HepG2 (cell line): Measurements from ENCODE around the gene CPEB3. TPM values are rescaled to one million over a fixed set of nuclear protein-coding genes. Genes with fewer than 3 reads are reported as not detected.

ENCODE experiments used
- ATAC-seq: fragments of 200-7000 bp; cut with Tn5 transposase; 3 replicates; pipeline ENCODE4 v1.9.1; 2020; ENCODE audit warnings: mild to moderate bottlenecking, moderate library complexity
- BruUV-seq: library from RNA; stranded (reverse); fragments of 400-500 nt; replicated peaks from 2 replicates; lab custom pipeline; 2021; lab: Mats Ljungman, UMichigan
- CTCF ChIA-PET: fragments of 300-600 bp; formaldehyde crosslinking; extraction: SDS; loops from one replicate; lab custom pipeline; 2021; ENCODE audit warnings: low total read pairs, inconsistent platforms, low intra/inter-chr PET ratio; lab: Yijun Ruan, JAX
- POLR2A ChIA-PET: fragments of 350-600 bp; sonication (Branson Sonifier 250); formaldehyde crosslinking; loops from one replicate; lab custom pipeline; 2020; ENCODE audit warnings: antibody characterized with exemption, inconsistent platforms; lab: Yijun Ruan, JAX
- DNase-seq: peaks from one replicate; pipeline ENCODE4 v3.0.0-alpha.2; 2015; ENCODE audit warnings: low spot score
- FAIRE-seq: peaks from 3 replicates; lab custom pipeline; 2011; peaks lifted over from hg19 to GRCh38; lab: Jason Lieb, UNC
- H2AFZ ChIP-seq: one replicate; pipeline ENCODE4 v1.6.1; 2011; ENCODE audit warnings: low read length, inconsistent platforms
- H3K27ac ChIP-seq: fragments of 300-600 bp; 3 replicates; pipeline ENCODE4 v1.8.0; 2011; ENCODE audit warnings: mixed run types, mild to moderate bottlenecking, mixed read lengths, low read length, inconsistent platforms; ENCODE audit not compliant: insufficient read depth; ENCODE audit errors: extremely low read length
- H3K27me3 ChIP-seq, 2 experiments: fragments of 200-600 bp in 1 of 2; 2 replicates in 1 of 2; 3 replicates in 1 of 2; pipeline versions ENCODE4 v1.6.0 to v1.8.0; 2011; ENCODE audit warnings: low read length in 2 of 2, mild to moderate bottlenecking in 2 of 2, moderate library complexity in 2 of 2, inconsistent platforms in 1 of 2; ENCODE audit not compliant: insufficient read depth in 2 of 2, control insufficient read depth in 1 of 2
- H3K36me3 ChIP-seq, 2 experiments: fragments of 200-600 bp in 1 of 2; replicated peaks in 1 of 2; 2 replicates in 1 of 2; 3 replicates in 1 of 2; pipeline versions ENCODE4 v1.5.1 to v1.8.0; 2011; ENCODE audit warnings: low read length in 2 of 2, inconsistent platforms in 1 of 2; ENCODE audit not compliant: insufficient read depth in 2 of 2, control insufficient read depth in 1 of 2
- H3K4me1 ChIP-seq: 2 replicates; pipeline ENCODE4 v1.5.1; 2012; ENCODE audit warnings: low read length, inconsistent platforms; ENCODE audit not compliant: insufficient read depth
- H3K4me2 ChIP-seq: 2 replicates; pipeline ENCODE4 v1.6.0; 2011; ENCODE audit warnings: low read depth, low read length, inconsistent platforms
- H3K4me3 ChIP-seq, 3 experiments: fragments of 200-600 bp in 1 of 3; sonication (generic), shearing (Covaris generic) in 1 of 3; replicated peaks in 1 of 3; 2 replicates each; pipeline ENCODE4 v1.5.1; 2011 to 2016; ENCODE audit warnings: low read length in 3 of 3, inconsistent platforms in 2 of 3, low read depth in 2 of 3, mild to moderate bottlenecking in 2 of 3, control low read depth in 1 of 3, mixed read lengths in 1 of 3; ENCODE audit not compliant: insufficient read depth in 1 of 3
- H3K79me2 ChIP-seq: one replicate; pipeline ENCODE4 v1.6.1; 2011; ENCODE audit warnings: low read length, inconsistent platforms; ENCODE audit not compliant: insufficient read depth
- H3K9ac ChIP-seq: 2 replicates; pipeline ENCODE4 v1.6.0; 2011; ENCODE audit warnings: mild to moderate bottlenecking, low read depth, low read length, inconsistent platforms; ENCODE audit not compliant: insufficient read depth
- H3K9me3 ChIP-seq: 2 replicates; pipeline ENCODE4 v1.5.1; 2012; ENCODE audit warnings: mild to moderate bottlenecking, low read length
- H4K20me1 ChIP-seq: 2 replicates; pipeline ENCODE4 v1.6.0; 2011; ENCODE audit warnings: inconsistent platforms, mild to moderate bottlenecking, low read length, moderate library complexity; ENCODE audit not compliant: insufficient read depth
- CENPBD1 ChIP-seq: sonication (generic); formaldehyde crosslinking; IDR thresholded peaks from 2 replicates; pipeline ENCODE4 v1.8.0; 2022; ENCODE audit warnings: missing genetic modification reagents, low read depth, mild to moderate bottlenecking, borderline replicate concordance
- CREB3 ChIP-seq: sonication (generic); formaldehyde crosslinking; IDR thresholded peaks from 2 replicates; pipeline ENCODE4 v1.5.0; 2020; ENCODE audit warnings: missing genetic modification reagents
- GATAD1 ChIP-seq: IDR thresholded peaks from 2 replicates; pipeline ENCODE4 v1.6.1; 2016; ENCODE audit warnings: missing genetic modification reagents, missing compliant biosample characterization
- HIC2 ChIP-seq: sonication (generic); formaldehyde crosslinking; IDR thresholded peaks from 2 replicates; pipeline ENCODE4 v1.9.0; 2022; ENCODE audit warnings: low read depth, missing genetic modification reagents
- TRAFD1 ChIP-seq: sonication (generic); formaldehyde crosslinking; IDR thresholded peaks from 2 replicates; pipeline ENCODE4 v1.5.1; 2020; ENCODE audit warnings: missing genetic modification reagents, mild to moderate bottlenecking, borderline replicate concordance
- ZNF609 ChIP-seq: sonication (generic); formaldehyde crosslinking; IDR thresholded peaks from 2 replicates; pipeline ENCODE4 v1.4.0; 2020; ENCODE audit warnings: mild to moderate bottlenecking, missing genetic modification reagents, borderline replicate concordance
- ZNF792 ChIP-seq: IDR thresholded peaks from 2 replicates; pipeline ENCODE4 v1.6.1; 2016
- WGBS: methylation state at CpG from one replicate; pipeline ENCODE4 v1.1.6; 2017; ENCODE audit warnings: low lambda C conversion rate; 5-methylcytosine and 5-hydroxymethylcytosine counted together
- in situ Hi-C: cut with HindIII; loops from 2 replicates; pipeline ENCODE4 v1.10.0; 2017; ENCODE audit warnings: low pct_unique_long_range_greater_than_20kb; ENCODE audit not compliant: extremely low pct_ligation_motif_present
- intact Hi-C: fragments of 100-400 bp; cut with micrococcal nuclease; formaldehyde crosslinking; loops from one replicate; pipeline ENCODE4 v1.10.0; 2022; ENCODE audit not compliant: unreplicated experiment
- polyA plus RNA-seq, 8 experiments: library from polyadenylated mRNA; depleted of rRNA in 3 of 8; stranded (reverse) in 7 of 8; unstranded in 1 of 8; fragments of >200 nt; fragmentation: Illumina TruSeq in 4 of 8; extraction: Trizol in 4 of 8; gene quantifications; 2 replicates each; pipeline versions ENCODE4 v1.2.1 to v1.2.3, GENCODE V29; 2011 to 2016; ENCODE audit warnings: low read depth in 4 of 8, missing spikeins in 1 of 8, mixed read lengths in 1 of 8; ENCODE audit not compliant: insufficient read depth in 1 of 8
- total RNA-seq, 5 experiments: library from RNA; depleted of rRNA; stranded (reverse); fragments of >200 nt; fragmentation: Illumina TruSeq; extraction: Trizol; gene quantifications; 2 replicates each; pipeline ENCODE4 v1.2.3, GENCODE V29; 2016; ENCODE audit warnings: low read depth in 1 of 5

The CPEB3 gene
- total and polyA plus RNA-seq, 2 of the 13 experiments (the other 11 are each of a cell fraction or from before 2014, with no cell fraction given): 0.66 to 0.70 TPM

GRCh38 chr10:92242380-92242779, 48.5 kb downstream of the CPEB3 start (continued):
- no peak for TF ChIP-seq HIC2
- no peak for TF ChIP-seq ZNF792
- TF ChIP-seq CENPBD1: no peak

GRCh38 chr10:92241501-92241900, 49.4 kb downstream of the CPEB3 start:
- peak overlapping the region; percentile 80; the same call in 1 of the 2 replicates for H3K9ac ChIP-seq
- WGBS: 17% methylated on average over 1 of the region's 1 CpG
- no peaks in the 10 kb centered on the region for H3K9me3 ChIP-seq
- no peaks in the 10 kb centered on the region for H3K36me3 ChIP-seq
- H3K79me2 ChIP-seq: no peaks in the 10 kb centered on the region
- POLR2A ChIA-PET: interaction anchor here (5.0 kb wide), 1 partner anchor 50 kb away, joined by 47 read pairs; the partner anchor contains the start of genes CPEB3 and MARCHF5
- H3K27ac ChIP-seq: peak overlapping the region; percentile 92
- no peaks in the 10 kb centered on the region for H3K27me3 ChIP-seq
- TF ChIP-seq GATAD1 (CRISPR knock-in tag) (no peak), TRAFD1 (CRISPR knock-in tag) (no peak), CREB3 (CRISPR knock-in tag) (no peak), ZNF609 (CRISPR knock-in tag) (no peak)
- H2AFZ ChIP-seq: no peak overlapping the region
- peak overlapping the region; percentile 78 to 91 (median 89); a peak in 5 of 6 replicates for H3K4me3 ChIP-seq
- peaks cover 44% of the 10 kb centered on the region for H3K4me1 ChIP-seq
- ATAC-seq: no peak
- FAIRE-seq: no peak
- H4K20me1 ChIP-seq: no peaks in the 10 kb centered on the region
- in situ Hi-C loops: loop anchor here (5.0 kb wide), 1 partner anchor 51 kb away; the partner anchor contains the start of genes CPEB3 and MARCHF5
- CTCF ChIA-PET: no interaction called here
- intact Hi-C loops: no loop called here
- DNase-seq: no peak
- peak overlapping the region; percentile 83 for H3K4me2 ChIP-seq
- BruUV-seq: no TSS peak
